Measurements from ENCODE around the gene GYPC. TPM values are rescaled to one million over a fixed set of nuclear protein-coding genes. Genes with fewer than 3 reads are reported as not detected.

The GYPC gene
- polyA plus RNA-seq, 1 donor (not counting 4 experiments of a cell fraction or from before 2014, with no cell fraction given), result not detected

DNA sequence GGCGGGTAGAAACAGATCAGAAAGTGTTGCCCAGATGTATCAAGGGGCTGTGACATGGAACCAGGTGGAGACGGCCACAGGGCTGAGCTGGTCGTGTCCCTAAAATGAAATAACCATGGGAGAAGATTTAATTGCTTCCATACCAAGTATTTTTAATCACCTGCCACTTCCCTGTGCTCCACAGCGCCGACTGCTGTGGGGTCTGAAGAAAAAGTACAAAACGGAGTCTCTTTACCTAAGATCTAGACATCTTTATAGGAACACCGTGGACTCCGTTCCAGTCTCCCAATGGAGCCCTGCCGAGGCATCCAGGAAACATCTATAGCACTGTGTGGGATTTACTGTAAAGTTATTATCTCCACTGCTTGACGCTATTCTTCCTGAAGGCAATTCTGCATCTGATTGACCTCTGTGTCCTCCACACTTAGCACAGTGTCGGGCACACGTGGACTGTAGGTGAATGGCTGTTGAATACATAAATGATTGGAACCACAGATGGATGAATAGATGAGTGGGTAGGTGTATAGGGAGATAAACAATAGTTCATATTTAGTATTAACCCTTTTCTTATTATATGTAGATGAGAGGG, 21.6 kb upstream of the GYPC start:
- no peaks in the 10 kb centered on the region for H3K79me2 ChIP-seq (ENCODE audit: control insufficient read depth, insufficient read depth, low read length)
- H3K9ac ChIP-seq (ENCODE audit: control insufficient read depth, extremely low read depth, insufficient read depth, low read length), result no peak overlapping the region
- H3K4me2 ChIP-seq (ENCODE audit: control insufficient read depth, extremely low read depth, insufficient read depth, low read depth, low read length), result no peak overlapping the region
- TF ChIP-seq EZH2 (IDR thresholded peaks at IDR 0.05; ENCODE audit: low read length), result no peak
- TF ChIP-seq, protein P1, sequence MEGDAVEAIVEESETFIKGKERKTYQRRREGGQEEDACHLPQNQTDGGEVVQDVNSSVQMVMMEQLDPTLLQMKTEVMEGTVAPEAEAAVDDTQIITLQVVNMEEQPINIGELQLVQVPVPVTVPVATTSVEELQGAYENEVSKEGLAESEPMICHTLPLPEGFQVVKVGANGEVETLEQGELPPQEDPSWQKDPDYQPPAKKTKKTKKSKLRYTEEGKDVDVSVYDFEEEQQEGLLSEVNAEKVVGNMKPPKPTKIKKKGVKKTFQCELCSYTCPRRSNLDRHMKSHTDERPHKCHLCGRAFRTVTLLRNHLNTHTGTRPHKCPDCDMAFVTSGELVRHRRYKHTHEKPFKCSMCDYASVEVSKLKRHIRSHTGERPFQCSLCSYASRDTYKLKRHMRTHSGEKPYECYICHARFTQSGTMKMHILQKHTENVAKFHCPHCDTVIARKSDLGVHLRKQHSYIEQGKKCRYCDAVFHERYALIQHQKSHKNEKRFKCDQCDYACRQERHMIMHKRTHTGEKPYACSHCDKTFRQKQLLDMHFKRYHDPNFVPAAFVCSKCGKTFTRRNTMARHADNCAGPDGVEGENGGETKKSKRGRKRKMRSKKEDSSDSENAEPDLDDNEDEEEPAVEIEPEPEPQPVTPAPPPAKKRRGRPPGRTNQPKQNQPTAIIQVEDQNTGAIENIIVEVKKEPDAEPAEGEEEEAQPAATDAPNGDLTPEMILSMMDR (optimal IDR thresholded peaks at IDR 0.05 in 1 of 3, IDR thresholded peaks at IDR 0.05 in 1 of 3, conservative IDR thresholded peaks at IDR 0.05 in 1 of 3; ENCODE audit: extremely low read depth in 1 of 3, insufficient read depth in 2 of 3, low read length in 3 of 3), result peak in 2 of 3 experiments; percentile 19 to 43
- H3K9me3 ChIP-seq (ENCODE audit: control insufficient read depth, low read depth, low read length), result no peaks in the 10 kb centered on the region
- H2AFZ ChIP-seq (ENCODE audit: control insufficient read depth, low read length), result no peak overlapping the region
- H4K20me1 ChIP-seq (ENCODE audit: control insufficient read depth, extremely low read depth, insufficient read depth, low read length), result no peaks in the 10 kb centered on the region
- no peak for DNase-seq (ENCODE audit: low read depth, low spot score)
- H3K36me3 ChIP-seq (ENCODE audit: control insufficient read depth in 2 of 2, extremely low read depth in 1 of 2, insufficient read depth in 2 of 2, low read length in 2 of 2), result no peaks in the 10 kb centered on the region
- H3K4me1 ChIP-seq (ENCODE audit: control insufficient read depth, extremely low read depth, insufficient read depth, low read length), result no peaks in the 10 kb centered on the region
- H3K9me1 ChIP-seq (ENCODE audit: control insufficient read depth, extremely low read depth, insufficient read depth, low read length), result no peaks in the 10 kb centered on the region
- H3K27me3 ChIP-seq (ENCODE audit: control insufficient read depth, extremely low read depth, insufficient read depth, low read length), result no peaks in the 10 kb centered on the region
- no peak for FAIRE-seq
- no peak overlapping the region for H3K27ac ChIP-seq (ENCODE audit: control insufficient read depth, insufficient read depth, low read length)
- dilution Hi-C loops (cut with MboI; ENCODE audit: extremely low pct_ligation_motif_present, low sequenced_read_pairs), result no loop called here
- H3K4me3 ChIP-seq (ENCODE audit: control insufficient read depth in 2 of 3, extremely low read depth in 1 of 3, insufficient read depth in 2 of 3, low read depth in 1 of 3, low read length in 3 of 3), result no peak overlapping the region

DNA sequence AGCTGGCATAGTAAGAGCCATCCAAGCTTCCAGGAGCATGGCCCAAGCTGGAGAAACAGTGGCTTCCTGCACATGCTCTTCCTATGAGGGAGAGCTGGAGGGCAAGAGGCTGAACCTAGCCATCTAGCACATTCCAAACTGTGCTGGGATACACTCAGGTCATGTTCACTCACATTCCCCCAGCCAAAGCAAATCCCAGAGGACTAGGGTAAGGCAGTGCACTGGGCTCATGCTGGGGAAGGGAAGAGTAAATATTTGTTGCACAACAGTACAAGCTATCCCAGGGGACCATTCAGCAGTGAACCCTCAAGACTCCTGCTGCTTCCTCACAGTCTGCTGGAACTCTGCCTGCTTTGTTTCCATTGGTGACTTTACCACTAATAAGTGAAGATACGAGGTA, 20.7 kb upstream of the GYPC start:
- FAIRE-seq (no peak), DNase-seq (ENCODE audit: low read depth, low spot score) (no peak)
- Histone ChIP-seq H3K4me1 (ENCODE audit: control insufficient read depth, extremely low read depth, insufficient read depth, low read length) (no peaks in the 10 kb centered on the region), H3K9ac (ENCODE audit: control insufficient read depth, extremely low read depth, insufficient read depth, low read length) (no peak overlapping the region), H3K36me3 (ENCODE audit: control insufficient read depth in 2 of 2, extremely low read depth in 1 of 2, insufficient read depth in 2 of 2, low read length in 2 of 2) (no peaks in the 10 kb centered on the region), H3K4me3 (ENCODE audit: control insufficient read depth in 2 of 3, extremely low read depth in 1 of 3, insufficient read depth in 2 of 3, low read depth in 1 of 3, low read length in 3 of 3) (no peak overlapping the region), H2AFZ (ENCODE audit: control insufficient read depth, low read length) (no peak overlapping the region), H4K20me1 (ENCODE audit: control insufficient read depth, extremely low read depth, insufficient read depth, low read length) (no peaks in the 10 kb centered on the region), H3K27me3 (ENCODE audit: control insufficient read depth, extremely low read depth, insufficient read depth, low read length) (no peaks in the 10 kb centered on the region), H3K79me2 (ENCODE audit: control insufficient read depth, insufficient read depth, low read length) (no peaks in the 10 kb centered on the region), H3K9me1 (ENCODE audit: control insufficient read depth, extremely low read depth, insufficient read depth, low read length) (no peaks in the 10 kb centered on the region), H3K27ac (ENCODE audit: control insufficient read depth, insufficient read depth, low read length) (no peak overlapping the region), H3K4me2 (ENCODE audit: control insufficient read depth, extremely low read depth, insufficient read depth, low read depth, low read length) (no peak overlapping the region), H3K9me3 (ENCODE audit: control insufficient read depth, low read depth, low read length) (no peaks in the 10 kb centered on the region)
- no peak for TF ChIP-seq EZH2 (IDR thresholded peaks at IDR 0.05; ENCODE audit: low read length)
- TF ChIP-seq, protein P1 (optimal IDR thresholded peaks at IDR 0.05 in 1 of 3, IDR thresholded peaks at IDR 0.05 in 1 of 3, conservative IDR thresholded peaks at IDR 0.05 in 1 of 3; ENCODE audit: extremely low read depth in 1 of 3, insufficient read depth in 2 of 3, low read length in 3 of 3), result no peak
- dilution Hi-C loops (cut with MboI; ENCODE audit: extremely low pct_ligation_motif_present, low sequenced_read_pairs), result no loop called here

Data from keratinocyte (primary cell).